Upper lobe of left lung (tissue), 6 donors: ENCODE measurements around the gene GABPB1. TPM values are rescaled to one million over a fixed set of nuclear protein-coding genes. Genes with fewer than 3 reads are reported as not detected.

Experiments
- ATAC-seq, 2 donors: fragments of 200-7000 bp; cut with Tn5 transposase; one replicate each; pipeline ENCODE4 v1.9.1; 2022; ENCODE audit warnings: mild to moderate bottlenecking in 2 of 2, moderate library complexity in 2 of 2; ENCODE audit not compliant: low FRiP score in 2 of 2
- DNase-seq, 2 donors: peaks; one replicate each; pipeline ENCODE4 v3.0.0-alpha.2; 2019 to 2020
- H3K27ac ChIP-seq, 4 donors: fragments of 200-600 bp; sonication (generic); one replicate each; pipeline ENCODE4 v1.5.1; 2016 to 2019
- H3K27me3 ChIP-seq, 4 donors: fragments of 200-600 bp; sonication (generic); one replicate each; pipeline ENCODE4 v1.5.1; 2017 to 2019
- H3K36me3 ChIP-seq, 4 donors: fragments of 200-600 bp; sonication (generic); one replicate each; pipeline ENCODE4 v1.5.1; 2016 to 2019
- H3K4me1 ChIP-seq, 4 donors: fragments of 200-600 bp; sonication (generic); one replicate each; pipeline ENCODE4 v1.5.1; 2018 to 2019
- H3K4me3 ChIP-seq, 4 donors: fragments of 200-600 bp; sonication (generic); one replicate each; pipeline ENCODE4 v1.5.1; 2017 to 2019; ENCODE audit warnings: mild to moderate bottlenecking in 2 of 4, moderate library complexity in 1 of 4
- H3K9me3 ChIP-seq, 4 donors: fragments of 200-600 bp; sonication (generic); one replicate each; pipeline ENCODE4 v1.5.1; 2018 to 2019
- CTCF ChIP-seq, 6 experiments: fragments of 450-650 bp in 4 of 6; fragments of 200-600 bp in 2 of 6; sonication (generic) in 2 of 6; IDR thresholded peaks; one replicate each; pipeline ENCODE4 v1.5.1; 2016 to 2019; ENCODE audit warnings: antibody characterized with exemption in 6 of 6
- EP300 ChIP-seq, 4 donors: sonication (generic); formaldehyde crosslinking; IDR thresholded peaks; one replicate each; pipeline ENCODE4 v1.5.1; 2017; ENCODE audit warnings: antibody characterized with exemption in 4 of 4, control low read depth in 2 of 4
- POLR2A ChIP-seq, 4 donors: fragments of 450-650 bp; IDR thresholded peaks; one replicate each; pipeline ENCODE4 v1.5.1; 2016 to 2017; ENCODE audit warnings: antibody characterized with exemption in 4 of 4, mild to moderate bottlenecking in 2 of 4
- POLR2AphosphoS5 ChIP-seq, 2 donors: sonication (generic); formaldehyde crosslinking; IDR thresholded peaks; one replicate each; pipeline ENCODE4 v1.5.1; 2017; ENCODE audit warnings: antibody characterized with exemption in 2 of 2
- WGBS, 2 donors: methylation state at CpG; one replicate each; pipeline ENCODE4 v1.1.5; 2017 to 2018; 5-methylcytosine and 5-hydroxymethylcytosine counted together
- total RNA-seq, 6 donors: library from RNA; depleted of rRNA in 4 of 6; stranded (reverse); fragments of >200 nt in 4 of 6; gene quantifications; one replicate each; pipeline versions ENCODE4 v1.1.0 to v1.2.1, GENCODE V29; 2016 to 2021
- donor health status: DM: no; HTN: no; CAD: no; lungs with moderate emphysema.
- donor health status: DM: no; HTN: yes; CAD: no; lungs with severe emphysema.

The GABPB1 gene
- total RNA-seq, 6 donors from 2014 or later, result 7.3 to 22.5 (median 14.4) TPM

DNA sequence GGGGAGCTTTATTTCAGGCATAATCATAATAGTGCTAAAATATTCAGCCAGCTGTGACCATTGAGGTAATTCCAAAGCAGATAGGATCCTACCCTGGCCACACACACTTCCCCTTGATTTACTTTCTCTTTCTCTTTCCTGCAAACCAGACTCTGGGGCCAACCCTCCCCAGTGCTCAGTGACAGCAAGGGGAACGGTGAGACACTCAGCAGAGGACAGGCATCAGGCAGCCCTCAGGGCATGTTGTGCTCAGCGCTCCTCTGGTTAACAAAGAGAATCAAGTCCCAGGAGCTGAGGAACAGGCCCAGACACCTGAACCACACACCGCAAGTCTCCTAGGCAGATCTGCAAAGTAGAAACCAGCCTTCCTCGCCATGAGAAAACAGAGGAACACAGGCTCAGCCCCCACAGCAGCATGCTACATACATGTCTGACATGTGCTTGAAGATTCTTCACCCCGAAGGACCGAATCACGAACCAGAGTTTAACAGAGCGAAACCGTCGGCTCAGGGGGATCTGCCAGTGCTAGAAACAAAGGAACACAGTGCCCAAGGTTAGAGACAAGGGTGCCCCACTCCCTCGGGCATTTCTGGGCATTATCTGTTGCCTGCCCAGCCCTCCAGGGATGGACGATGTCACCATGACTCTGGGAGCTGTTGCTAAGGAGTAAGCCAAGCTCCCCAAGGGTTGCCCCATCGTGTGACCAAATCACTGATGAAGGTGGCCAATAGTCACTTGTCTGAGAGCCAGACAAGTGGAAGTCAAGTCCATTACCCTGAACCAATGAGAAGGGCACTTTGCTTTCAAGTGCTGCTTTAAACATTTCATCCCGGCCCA, 107.0 kb downstream of the GABPB1 start:
- DNase-seq, result peak in 1 of 2 donors; percentile 59
- Histone ChIP-seq H3K4me1 (peaks cover 0 to 10% (median 0%) of the 10 kb centered on the region in 4 donors), H3K36me3 (no peaks in the 10 kb centered on the region), H3K4me3 (no peak overlapping the region), H3K27ac (peak overlapping the region in 3 of 4 donors; percentile 3 to 70 (median 35)), H3K27me3 (no peaks in the 10 kb centered on the region), H3K9me3 (no peaks in the 10 kb centered on the region)
- WGBS, 2 donors, result 76 to 82% methylated on average over 13 to 14 of the region's 14 CpGs
- ATAC-seq, result peak; percentile 9 to 80
- TF ChIP-seq POLR2A (IDR thresholded peaks at IDR 0.05) (peak in 1 of 4 donors; percentile 11), CTCF (IDR thresholded peaks at IDR 0.05) (no peak), EP300 (IDR thresholded peaks at IDR 0.05) (no peak)

DNA sequence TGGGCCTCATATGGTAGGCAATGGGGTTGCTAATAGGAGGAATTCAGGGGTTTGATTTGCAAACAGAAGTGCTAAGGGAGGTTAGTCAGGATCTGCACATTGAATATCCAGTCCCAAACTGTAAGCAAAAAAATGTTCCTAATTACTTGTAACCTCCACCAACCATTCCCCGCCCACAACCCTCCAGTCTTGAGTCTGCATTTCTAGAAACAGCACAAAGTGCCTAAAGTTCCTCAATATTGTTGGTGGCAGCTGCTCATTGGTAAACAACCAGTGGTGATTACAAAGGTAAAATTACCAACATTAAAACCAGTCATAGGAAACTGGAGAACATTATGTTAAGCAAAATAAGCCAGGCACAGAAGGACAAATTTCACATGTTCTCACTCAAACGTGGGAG, 108.4 kb downstream of the GABPB1 start:
- no peaks in the 10 kb centered on the region for H3K36me3 ChIP-seq
- 89 to 92% methylated on average over 2 of the region's 2 CpGs for WGBS, 2 donors
- no peak for DNase-seq
- no peak overlapping the region for H3K27ac ChIP-seq
- no peaks in the 10 kb centered on the region for H3K9me3 ChIP-seq
- no peak overlapping the region for H3K4me3 ChIP-seq
- no peak for ATAC-seq
- H3K4me1 ChIP-seq, result peaks cover 0 to 10% (median 0%) of the 10 kb centered on the region in 4 donors
- TF ChIP-seq POLR2A (IDR thresholded peaks at IDR 0.05) (no peak), CTCF (IDR thresholded peaks at IDR 0.05) (no peak), EP300 (IDR thresholded peaks at IDR 0.05) (no peak), POLR2AphosphoS5 (IDR thresholded peaks at IDR 0.05) (no peak)
- H3K27me3 ChIP-seq, result no peaks in the 10 kb centered on the region

DNA sequence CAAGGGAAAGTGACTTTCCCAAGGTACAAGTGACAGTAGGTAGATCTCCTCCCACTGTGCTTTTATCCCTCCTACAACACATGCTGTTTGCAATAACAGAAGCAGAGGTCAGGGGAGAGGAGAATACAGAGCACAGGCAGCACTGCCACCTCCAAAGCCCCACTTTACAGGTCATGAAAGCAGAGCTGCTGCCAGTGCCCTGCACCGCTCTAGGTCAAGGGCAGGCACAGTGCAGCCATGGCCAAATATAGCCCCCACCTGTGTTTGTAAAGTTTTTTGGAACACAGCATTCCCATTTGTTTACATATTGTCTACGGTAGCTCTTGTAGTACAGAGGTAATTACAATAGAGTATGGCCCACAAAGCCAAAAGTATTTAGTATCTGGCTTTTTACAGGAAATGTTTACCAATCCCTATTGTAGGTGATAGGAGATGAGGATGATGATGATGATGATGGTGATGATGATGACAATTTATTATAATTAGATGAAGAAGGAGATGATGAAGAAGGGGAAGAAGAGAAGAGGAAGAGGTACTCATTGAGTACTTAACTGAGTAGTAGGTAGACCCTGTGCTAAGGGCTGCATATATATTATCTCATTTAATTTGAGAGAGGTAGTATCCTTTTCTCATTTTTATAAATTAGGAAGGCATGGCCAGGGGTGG, 109.9 kb downstream of the GABPB1 start:
- no peak overlapping the region for H3K4me3 ChIP-seq
- no peaks in the 10 kb centered on the region for H3K36me3 ChIP-seq
- no peaks in the 10 kb centered on the region for H3K27me3 ChIP-seq
- no peak for ATAC-seq
- no peak overlapping the region for H3K27ac ChIP-seq
- H3K4me1 ChIP-seq, result peaks cover 0 to 10% (median 0%) of the 10 kb centered on the region in 4 donors
- 80 to 90% methylated on average over 2 of the region's 2 CpGs for WGBS, 2 donors
- no peak for DNase-seq
- no peaks in the 10 kb centered on the region for H3K9me3 ChIP-seq
- TF ChIP-seq POLR2A (IDR thresholded peaks at IDR 0.05), result no peak

DNA sequence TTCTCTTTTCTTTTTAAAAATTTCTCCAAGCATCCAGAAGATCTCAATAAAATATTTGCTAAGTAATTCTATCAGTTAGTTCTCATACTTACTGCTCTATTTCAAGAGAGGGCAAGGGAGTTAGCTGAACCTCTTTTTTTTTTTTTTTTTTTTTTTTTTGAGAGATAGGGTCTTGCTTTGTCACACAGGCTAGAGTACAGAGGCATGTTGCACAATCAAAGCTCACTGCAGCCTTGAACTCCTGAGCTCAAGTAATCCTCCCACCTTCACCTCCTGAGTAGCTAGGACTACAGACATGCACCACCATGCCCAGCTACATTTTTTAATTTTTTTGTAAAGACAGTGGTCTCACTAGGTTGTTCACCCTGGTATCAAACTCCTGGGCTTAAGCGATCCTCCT, 110.8 kb downstream of the GABPB1 start:
- 96 to 100% methylated on average over 1 of the region's 1 CpG for whole genome bisulfite sequencing, 2 donors
- Histone ChIP-seq H3K9me3 (no peaks in the 10 kb centered on the region), H3K4me1 (peaks cover 0 to 10% (median 0%) of the 10 kb centered on the region in 4 donors), H3K36me3 (no peaks in the 10 kb centered on the region), H3K27me3 (no peaks in the 10 kb centered on the region), H3K4me3 (no peak overlapping the region), H3K27ac (no peak overlapping the region)
- ATAC-seq (no peak), DNase-seq (no peak)
- TF ChIP-seq CTCF (IDR thresholded peaks at IDR 0.05), result no peak
- TF ChIP-seq POLR2A (IDR thresholded peaks at IDR 0.05), result no peak
- TF ChIP-seq EP300 (IDR thresholded peaks at IDR 0.05), result no peak
- no peak for TF ChIP-seq POLR2AphosphoS5 (IDR thresholded peaks at IDR 0.05)

DNA sequence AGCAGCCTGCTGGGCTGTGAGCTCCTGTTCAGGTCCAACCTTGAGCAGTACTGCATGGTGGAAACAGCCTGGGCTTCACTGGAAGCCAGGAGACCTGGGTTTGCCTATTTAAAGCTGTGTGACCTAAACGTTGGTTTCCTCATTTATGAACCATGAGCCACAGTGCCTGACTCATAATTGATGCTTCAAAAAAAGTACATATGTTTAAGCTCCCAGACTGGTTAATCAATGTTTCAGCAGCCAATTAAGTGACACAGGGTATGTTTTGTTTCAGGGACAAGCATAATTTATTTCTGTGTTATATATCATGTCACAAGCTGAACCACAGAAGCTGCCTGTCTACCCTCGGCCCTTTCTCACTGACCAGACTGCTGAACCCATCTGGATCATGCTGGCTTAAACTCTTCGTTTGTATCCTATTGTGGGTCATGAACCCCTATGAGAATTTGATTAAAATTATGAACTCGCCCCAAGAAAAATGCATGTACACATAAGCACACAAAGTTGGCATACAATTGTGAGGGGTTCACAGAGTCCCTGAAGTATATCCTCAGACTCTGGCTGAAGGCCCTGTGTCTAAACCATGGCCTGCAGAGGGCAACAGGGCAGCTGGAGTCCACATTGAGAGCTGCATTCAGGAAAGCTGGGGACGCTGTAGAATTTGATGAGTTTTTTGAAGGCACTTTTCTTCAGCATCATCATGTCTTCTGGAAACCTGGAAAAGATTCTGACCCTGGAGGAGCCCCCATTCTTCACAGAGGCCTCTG, 113.1 kb downstream of the GABPB1 start:
- TF ChIP-seq CTCF (IDR thresholded peaks at IDR 0.05) (no peak), POLR2AphosphoS5 (IDR thresholded peaks at IDR 0.05) (no peak), POLR2A (IDR thresholded peaks at IDR 0.05) (no peak), EP300 (IDR thresholded peaks at IDR 0.05) (no peak)

More for the DNA sequence above, 113.1 kb downstream of the GABPB1 start:
- H3K9me3 ChIP-seq, result no peaks in the 10 kb centered on the region
- no peak overlapping the region for H3K4me3 ChIP-seq
- DNase-seq (no peak), ATAC-seq (no peak)
- H3K27ac ChIP-seq, result no peak overlapping the region
- no peaks in the 10 kb centered on the region for H3K27me3 ChIP-seq
- H3K36me3 ChIP-seq, result no peaks in the 10 kb centered on the region
- no peaks in the 10 kb centered on the region for H3K4me1 ChIP-seq
- whole genome bisulfite sequencing, 2 donors, result 68 to 69% methylated on average over 5 of the region's 5 CpGs
